Caco-2 (cell line): ENCODE results near the gene PLEKHA5. TPM values are rescaled to one million over a fixed set of nuclear protein-coding genes. Genes with fewer than 3 reads are reported as not detected.

ENCODE experiments used
- BruUV-seq: library from RNA; stranded (reverse); fragments of 400-500 nt; replicated peaks from 2 replicates; lab custom pipeline; 2021; lab: Mats Ljungman, UMichigan
- CTCF ChIA-PET: fragments of 300-600 bp; sonication (Branson Sonifier 250); formaldehyde crosslinking; loops from one replicate; lab custom pipeline; 2022; ENCODE audit warnings: antibody characterized with exemption; lab: Charles Lee
- POLR2A ChIA-PET: fragments of 300-600 bp; sonication (Branson Sonifier 250); formaldehyde crosslinking; loops from one replicate; lab custom pipeline; 2022; ENCODE audit warnings: antibody characterized with exemption; lab: Charles Lee
- DNase-seq, 2 experiments: peaks; one replicate each; pipeline versions ENCODE4 v3.0.0 to v3.0.0-alpha.2; 2020 to 2022
- H3K27me3 ChIP-seq: replicated peaks from 2 replicates; pipeline ENCODE4 v1.6.0; 2011; ENCODE audit warnings: low read length; ENCODE audit not compliant: control insufficient read depth, insufficient read depth
- H3K36me3 ChIP-seq: 2 replicates; pipeline ENCODE4 v1.5.1; 2011; ENCODE audit warnings: low read length; ENCODE audit not compliant: control insufficient read depth, insufficient read depth
- H3K4me1 ChIP-seq: fragments of 250-450 bp; sonication (Bioruptor Pico); 2 replicates; pipeline ENCODE4 v1.5.1; 2020; ENCODE audit warnings: mild to moderate bottlenecking
- H3K4me3 ChIP-seq: 2 replicates; pipeline ENCODE4 v1.5.1; 2011; ENCODE audit warnings: low read depth, mild to moderate bottlenecking, control low read depth, low read length
- H3K9me3 ChIP-seq: fragments of 250-450 bp; sonication (Bioruptor Pico); 2 replicates; pipeline ENCODE4 v1.5.1; 2020; ENCODE audit warnings: mild to moderate bottlenecking, moderate library complexity
- H3K27ac Mint-ChIP-seq: one replicate; pipeline ENCODE4 v1.8.0; 2022; ENCODE audit warnings: mixed read lengths; ENCODE audit not compliant: unreplicated experiment
- H3K27me3 Mint-ChIP-seq: one replicate; pipeline ENCODE4 v1.8.0; 2022; ENCODE audit warnings: mixed read lengths; ENCODE audit not compliant: insufficient read depth, unreplicated experiment
- H3K36me3 Mint-ChIP-seq: one replicate; pipeline ENCODE4 v1.8.0; 2022; ENCODE audit warnings: mild to moderate bottlenecking, mixed read lengths; ENCODE audit not compliant: insufficient read depth, unreplicated experiment
- H3K4me1 Mint-ChIP-seq: one replicate; pipeline ENCODE4 v1.8.0; 2022; ENCODE audit warnings: low read depth, mixed read lengths; ENCODE audit not compliant: unreplicated experiment
- H3K4me3 Mint-ChIP-seq: one replicate; pipeline ENCODE4 v1.8.0; 2022; ENCODE audit warnings: mild to moderate bottlenecking, moderate library complexity, mixed read lengths; ENCODE audit not compliant: unreplicated experiment
- H3K9me3 Mint-ChIP-seq: one replicate; pipeline ENCODE4 v1.8.0; 2022; ENCODE audit warnings: mixed read lengths; ENCODE audit not compliant: unreplicated experiment
- CTCF ChIP-seq, 2 experiments: fragments of 200-600 bp in 1 of 2; IDR thresholded peaks; 1 replicate in 1 of 2; 2 replicates in 1 of 2; pipeline versions ENCODE4 v1.5.1 to v1.8.0; 2011 to 2022; ENCODE audit warnings: antibody characterized with exemption in 1 of 2, control low read depth in 1 of 2, inconsistent platforms in 1 of 2, low read depth in 1 of 2, low read length in 1 of 2, mild to moderate bottlenecking in 1 of 2, moderate library complexity in 1 of 2; ENCODE audit not compliant: insufficient read depth in 1 of 2, severe bottlenecking in 1 of 2, unreplicated experiment in 1 of 2
- intact Hi-C: fragments of 100-400 bp; cut with micrococcal nuclease; formaldehyde crosslinking; loops from one replicate; pipeline ENCODE4 v1.10.0; 2022; ENCODE audit not compliant: unreplicated experiment
- total RNA-seq: library from RNA; stranded (reverse); gene quantifications from 2 replicates; pipeline ENCODE4 v1.2.3, GENCODE V29; 2022

PLEKHA5 gene
- total RNA-seq, 1 experiment from 2014 or later: 69.1 TPM

- ChIA-PET POLR2A (no interaction called here), CTCF (no interaction called here)
- intact Hi-C loops: loop anchor here (2.0 kb wide), 1 partner anchor 13 kb away; no protein-coding TSS in a partner anchor
- Mint-ChIP-seq H3K36me3 (peaks cover 10% of the 10 kb centered on the region), H3K9me3 (no peaks in the 10 kb centered on the region), H3K27ac (no peak overlapping the region), H3K4me1 (peaks cover 25% of the 10 kb centered on the region), H3K4me3 (no peak overlapping the region), H3K27me3 (no peaks in the 10 kb centered on the region)
- BruUV-seq: no TSS peak
- TF ChIP-seq CTCF (IDR thresholded peaks at IDR 0.05; ENCODE audit: insufficient read depth in 1 of 2, low read depth in 1 of 2, low read length in 1 of 2, severe bottlenecking in 1 of 2, unreplicated experiment in 1 of 2): no peak
- Histone ChIP-seq H3K4me1 (peaks cover 12% of the 10 kb centered on the region), H3K27me3 (no peaks in the 10 kb centered on the region), H3K4me3 (no peak overlapping the region), H3K9me3 (no peaks in the 10 kb centered on the region), H3K36me3 (no peaks in the 10 kb centered on the region)
- DNase-seq: no peak
These were observed 69.8 kb downstream of the PLEKHA5 start for GRCh38 chr12:19199332-19199731.

- Mint-ChIP-seq H3K4me1 (peaks cover 25% of the 10 kb centered on the region), H3K9me3 (no peaks in the 10 kb centered on the region), H3K27me3 (no peaks in the 10 kb centered on the region), H3K36me3 (peaks cover 10% of the 10 kb centered on the region), H3K4me3 (no peak overlapping the region), H3K27ac (no peak overlapping the region)
- intact Hi-C loops: no loop called here
- no peaks in the 10 kb centered on the region for H3K9me3 ChIP-seq
- ChIA-PET CTCF (no interaction called here), POLR2A (no interaction called here)
- no peak for TF ChIP-seq CTCF (IDR thresholded peaks at IDR 0.05; ENCODE audit: insufficient read depth in 1 of 2, low read depth in 1 of 2, low read length in 1 of 2, severe bottlenecking in 1 of 2, unreplicated experiment in 1 of 2)
- no TSS peak for BruUV-seq
- H3K4me3 ChIP-seq: no peak overlapping the region
- no peaks in the 10 kb centered on the region for H3K27me3 ChIP-seq
- H3K36me3 ChIP-seq: no peaks in the 10 kb centered on the region
- no peak for DNase-seq
- H3K4me1 ChIP-seq: peaks cover 12% of the 10 kb centered on the region
These were observed 70.7 kb downstream of the PLEKHA5 start for GRCh38 chr12:19200261-19200660.

DNA sequence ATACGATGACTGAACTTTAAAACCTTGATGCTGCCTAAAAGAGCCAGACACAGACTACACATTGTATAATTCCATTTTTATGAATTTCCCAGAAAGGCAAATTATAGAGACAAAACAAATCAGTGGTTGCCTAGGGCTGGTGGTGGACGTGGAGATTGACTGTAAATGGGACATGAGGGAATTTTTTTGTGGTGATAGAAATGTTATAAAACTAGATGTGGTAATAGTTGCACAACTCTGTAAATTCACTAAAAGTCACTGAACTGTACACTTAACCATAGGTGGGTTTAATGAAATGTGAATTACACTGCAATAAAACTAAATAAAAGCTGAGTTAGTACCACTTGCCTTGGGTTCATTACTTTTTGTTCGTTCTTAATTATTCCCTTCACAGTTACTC lies 72.1 kb downstream of the PLEKHA5 start:
- Mint-ChIP-seq H3K4me1 (peaks cover 25% of the 10 kb centered on the region), H3K4me3 (no peak overlapping the region), H3K27ac (no peak overlapping the region), H3K9me3 (no peaks in the 10 kb centered on the region), H3K27me3 (no peaks in the 10 kb centered on the region), H3K36me3 (peaks cover 10% of the 10 kb centered on the region)
- TF ChIP-seq CTCF (IDR thresholded peaks at IDR 0.05; ENCODE audit: insufficient read depth in 1 of 2, low read depth in 1 of 2, low read length in 1 of 2, severe bottlenecking in 1 of 2, unreplicated experiment in 1 of 2): no peak
- H3K27me3 ChIP-seq: no peaks in the 10 kb centered on the region
- ChIA-PET POLR2A (no interaction called here), CTCF (no interaction called here)
- peaks cover 12% of the 10 kb centered on the region for H3K4me1 ChIP-seq
- H3K36me3 ChIP-seq: no peaks in the 10 kb centered on the region; the same call in 1 of the 2 replicates
- intact Hi-C loops: no loop called here
- H3K9me3 ChIP-seq: no peaks in the 10 kb centered on the region
- no peak overlapping the region for H3K4me3 ChIP-seq
- BruUV-seq: no TSS peak
- no peak for DNase-seq
